Adrenal gland (tissue), 12 donors: ENCODE data around the gene ATG101. TPM values are rescaled to one million over a fixed set of nuclear protein-coding genes. Genes with fewer than 3 reads are reported as not detected.
A peak's percentile ranks its signal among the peaks of the same experiment; 100 is the strongest.

Experiments
- DNase-seq, 7 donors: peaks; one replicate each; pipeline ENCODE4 v3.0.0-alpha.2; 2019 to 2020
- H3K27ac ChIP-seq, 5 donors: fragments of 200-600 bp; sonication (generic) in 4 of 5; 1 replicate in 3 of 5; 2 replicates in 2 of 5; pipeline versions ENCODE4 v1.5.1 to v1.8.0; 2016 to 2020; ENCODE audit warnings: mild to moderate bottlenecking in 1 of 5
- H3K27me3 ChIP-seq: fragments of 200-600 bp; 2 replicates; pipeline ENCODE4 v1.8.0; 2021
- H3K36me3 ChIP-seq, 2 donors: fragments of 200-600 bp; replicated peaks in 1 of 2; 1 replicate in 1 of 2; 2 replicates in 1 of 2; pipeline versions ENCODE4 v1.5.1 to v1.8.0; 2018 to 2022
- H3K4me1 ChIP-seq, 2 donors: fragments of 200-600 bp; replicated peaks in 1 of 2; 1 replicate in 1 of 2; 2 replicates in 1 of 2; pipeline versions ENCODE4 v1.5.1 to v1.8.0; 2018 to 2021
- H3K4me3 ChIP-seq, 4 donors: fragments of 200-600 bp; sonication (generic) in 3 of 4; one replicate each; pipeline ENCODE4 v1.5.1; 2016 to 2018
- H3K9me3 ChIP-seq, 3 donors: fragments of 200-600 bp; sonication (generic) in 1 of 3; replicated peaks in 1 of 3; 1 replicate in 2 of 3; 2 replicates in 1 of 3; pipeline versions ENCODE4 v1.5.1 to v1.8.0; 2016 to 2021
- POLR2A ChIP-seq, 2 donors: fragments of 450-650 bp; IDR thresholded peaks; one replicate each; pipeline ENCODE4 v1.6.1; 2017; ENCODE audit warnings: antibody characterized with exemption in 2 of 2, mild to moderate bottlenecking in 2 of 2, moderate library complexity in 1 of 2
- WGBS, 4 donors: extraction: QIAGEN DNeasy Blood & Tissue Kit in 2 of 4; methylation state at CpG; one replicate each; pipeline versions ENCODE4 v1.1.5 to v1.1.7; 2013 to 2017; 5-methylcytosine and 5-hydroxymethylcytosine counted together
- intact Hi-C, 2 donors: fragments of 100-400 bp; cut with DNase I; formaldehyde crosslinking; loops; one replicate each; pipeline versions ENCODE4 v1.14.1 to v1.15.0; 2022 to 2023
- polyA plus RNA-seq, 3 donors: library from polyadenylated mRNA; stranded (reverse); fragments of 200-250 nt in 2 of 3; fragments of 350-450 nt in 1 of 3; fragmentation: Illumina TruSeq in 1 of 3; extraction: RNeasy Lipid Tissue Mini Kit (QIAGEN cat#74804) in 1 of 3; gene quantifications; one replicate each; pipeline ENCODE4 v1.2.3, GENCODE V29; 2013 to 2014
- total RNA-seq, 9 donors: library from RNA; depleted of rRNA in 4 of 9; stranded (reverse); fragments of >200 nt in 4 of 9; fragments of 120-200 nt in 1 of 9; fragmentation: NEBNext Ultra II Directional in 1 of 9; extraction: Animal tissue kit (Norgen Biotek cat#: 25700) in 1 of 9; gene quantifications; one replicate each; pipeline versions ENCODE4 v1.1.0 to v1.2.4, GENCODE V29; 2013 to 2023
- TF ChIP-seq, protein P1 (sequence below), 6 experiments: fragments of 450-650 bp in 4 of 6; fragments of 200-600 bp in 2 of 6; sonication (generic) in 1 of 6; IDR thresholded peaks; 1 replicate in 5 of 6; 2 replicates in 1 of 6; pipeline versions ENCODE4 v1.5.1 to v1.8.0; 2016 to 2021; ENCODE audit warnings: antibody characterized with exemption in 6 of 6, mild to moderate bottlenecking in 2 of 6, moderate library complexity in 1 of 6
- donor health status: healthy with polysubstance abuse.
- donor health status: Bipolar disorder and iron deficiency.
- donor health status: DM: yes; HTN: yes; CAD: no.
- donor health status: DM: no; HTN: no; CAD: no.
- donor health status: DM: no; HTN: no; CAD: no.
- donor health status: DM: yes; HTN: yes; CAD: no.

ATG101 gene
- total and polyA plus RNA-seq, 12 donors, result 20.9 to 60.4 (median 36.9) TPM

GRCh38 chr12:52023182-52023975 is 46.4 kb upstream of the ATG101 start:
- no peak for TF ChIP-seq POLR2A (IDR thresholded peaks at IDR 0.05)
- TF ChIP-seq, protein P1, sequence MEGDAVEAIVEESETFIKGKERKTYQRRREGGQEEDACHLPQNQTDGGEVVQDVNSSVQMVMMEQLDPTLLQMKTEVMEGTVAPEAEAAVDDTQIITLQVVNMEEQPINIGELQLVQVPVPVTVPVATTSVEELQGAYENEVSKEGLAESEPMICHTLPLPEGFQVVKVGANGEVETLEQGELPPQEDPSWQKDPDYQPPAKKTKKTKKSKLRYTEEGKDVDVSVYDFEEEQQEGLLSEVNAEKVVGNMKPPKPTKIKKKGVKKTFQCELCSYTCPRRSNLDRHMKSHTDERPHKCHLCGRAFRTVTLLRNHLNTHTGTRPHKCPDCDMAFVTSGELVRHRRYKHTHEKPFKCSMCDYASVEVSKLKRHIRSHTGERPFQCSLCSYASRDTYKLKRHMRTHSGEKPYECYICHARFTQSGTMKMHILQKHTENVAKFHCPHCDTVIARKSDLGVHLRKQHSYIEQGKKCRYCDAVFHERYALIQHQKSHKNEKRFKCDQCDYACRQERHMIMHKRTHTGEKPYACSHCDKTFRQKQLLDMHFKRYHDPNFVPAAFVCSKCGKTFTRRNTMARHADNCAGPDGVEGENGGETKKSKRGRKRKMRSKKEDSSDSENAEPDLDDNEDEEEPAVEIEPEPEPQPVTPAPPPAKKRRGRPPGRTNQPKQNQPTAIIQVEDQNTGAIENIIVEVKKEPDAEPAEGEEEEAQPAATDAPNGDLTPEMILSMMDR (IDR thresholded peaks at IDR 0.05), result peak; percentile 85 to 97 (median 94)
- WGBS, 4 donors, result 0 to 3% (median 1%) methylated on average over 3 to 70 of the region's 70 CpGs
- Histone ChIP-seq H3K4me1 (peaks cover 16 to 36% of the 10 kb centered on the region in 2 donors), H3K9me3 (no peaks in the 10 kb centered on the region), H3K27ac (peak overlapping the region in 2 of 5 donors; percentile 41 to 68), H3K36me3 (no peaks in the 10 kb centered on the region), H3K4me3 (peak overlapping the region in 2 of 4 donors; percentile 38 to 68), H3K27me3 (no peaks in the 10 kb centered on the region)
- intact Hi-C loops, result no loop called here
- DNase-seq, result peak; percentile 79 to 92 (median 89)

GRCh38 chr12:52023976-52024688 is 45.6 kb upstream of the ATG101 start:
- WGBS, 4 donors, result 22 to 37% (median 24%) methylated on average over 12 to 20 of the region's 20 CpGs
- intact Hi-C loops, result no loop called here
- Histone ChIP-seq H3K27ac (peak overlapping the region in 2 of 5 donors; percentile 41 to 68), H3K9me3 (no peaks in the 10 kb centered on the region), H3K36me3 (no peaks in the 10 kb centered on the region), H3K4me1 (peaks cover 16 to 36% of the 10 kb centered on the region in 2 donors), H3K4me3 (peak overlapping the region in 2 of 4 donors; percentile 38 to 68), H3K27me3 (no peaks in the 10 kb centered on the region)
- TF ChIP-seq, protein P1 (IDR thresholded peaks at IDR 0.05), result peak in 2 of 6 experiments; percentile 9 to 61
- TF ChIP-seq POLR2A (IDR thresholded peaks at IDR 0.05), result no peak
- DNase-seq, result no peak

DNA sequence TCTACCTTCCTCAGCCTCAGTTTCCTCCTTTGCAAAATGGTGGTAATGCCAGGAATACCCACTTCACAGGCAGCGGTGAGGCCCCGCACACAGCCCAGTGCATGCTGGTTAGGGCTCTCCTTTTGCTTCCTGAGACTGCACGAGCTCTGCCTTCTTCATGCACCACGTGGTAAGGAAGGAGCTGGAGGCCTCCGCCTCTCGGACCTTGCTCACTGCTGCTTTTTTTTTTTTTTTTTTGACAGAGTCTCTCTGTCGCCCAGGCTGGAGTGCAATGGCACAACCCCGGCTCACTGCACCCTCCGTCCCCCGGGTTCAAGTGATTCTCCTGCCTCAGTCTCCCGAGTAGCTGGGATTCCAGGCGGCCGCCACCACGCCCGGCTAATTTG is 44.9 kb upstream of the ATG101 start:
- Histone ChIP-seq H3K4me1 (peaks cover 16 to 36% of the 10 kb centered on the region in 2 donors), H3K4me3 (peak overlapping the region in 1 of 4 donors; percentile 21), H3K27me3 (no peaks in the 10 kb centered on the region), H3K36me3 (no peaks in the 10 kb centered on the region), H3K9me3 (no peaks in the 10 kb centered on the region), H3K27ac (peak overlapping the region in 4 of 5 donors; percentile 34 to 91 (median 82))
- DNase-seq, result peak in 3 of 7 donors; percentile 48 to 71 (median 50)
- TF ChIP-seq, protein P1 (IDR thresholded peaks at IDR 0.05), result no peak
- no peak for TF ChIP-seq POLR2A (IDR thresholded peaks at IDR 0.05)
- intact Hi-C loops, result loop anchor here (5.0 kb wide), 1 partner anchor 57 kb away; no protein-coding TSS in a partner anchor
- WGBS, 4 donors, result 51 to 65% (median 62%) methylated on average over 15 of the region's 15 CpGs

DNA sequence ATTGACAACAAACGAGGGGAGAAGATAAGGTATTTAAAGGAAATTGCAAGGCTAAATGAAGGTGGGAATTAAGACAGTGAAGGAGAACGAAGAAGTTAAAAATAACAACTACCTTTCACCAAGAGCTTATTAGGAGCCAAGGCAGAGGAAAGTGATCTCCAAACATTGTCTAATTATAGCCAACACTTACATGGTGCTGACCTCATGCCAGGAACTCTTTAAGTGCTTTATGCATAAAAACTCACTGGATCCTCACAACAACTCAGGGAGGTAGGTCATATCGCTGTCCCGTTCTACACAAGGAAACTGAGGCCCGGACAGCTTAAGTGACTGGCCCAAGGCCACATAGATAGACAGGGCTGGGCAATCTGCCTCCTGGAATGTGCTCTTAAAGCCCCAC is 43.5 kb upstream of the ATG101 start:
- TF ChIP-seq, protein P1 (IDR thresholded peaks at IDR 0.05), result no peak
- no peak for TF ChIP-seq POLR2A (IDR thresholded peaks at IDR 0.05)
- 26 to 40% (median 36%) methylated on average over 5 of the region's 5 CpGs for WGBS, 4 donors
- Histone ChIP-seq H3K36me3 (no peaks in the 10 kb centered on the region), H3K4me3 (no peak overlapping the region), H3K27me3 (no peaks in the 10 kb centered on the region), H3K9me3 (no peaks in the 10 kb centered on the region), H3K4me1 (peaks cover 16 to 36% of the 10 kb centered on the region in 2 donors), H3K27ac (peak overlapping the region in 4 of 5 donors; percentile 17 to 91 (median 82))
- no peak for DNase-seq
- intact Hi-C loops, result loop anchor here (5.0 kb wide), 1 partner anchor 56 kb away; no protein-coding TSS in a partner anchor
